HG02642 (cell line): ENCODE measurements around the gene ASXL3.

Experiments used
- ATAC-seq: cut with Tn5 transposase; IDR thresholded peaks from one replicate; pipeline ENCODE4 v1.9.1; 2021; ENCODE audit warnings: mild to moderate bottlenecking; ENCODE audit not compliant: unreplicated experiment, poor library complexity

The ASXL3 gene

DNA sequence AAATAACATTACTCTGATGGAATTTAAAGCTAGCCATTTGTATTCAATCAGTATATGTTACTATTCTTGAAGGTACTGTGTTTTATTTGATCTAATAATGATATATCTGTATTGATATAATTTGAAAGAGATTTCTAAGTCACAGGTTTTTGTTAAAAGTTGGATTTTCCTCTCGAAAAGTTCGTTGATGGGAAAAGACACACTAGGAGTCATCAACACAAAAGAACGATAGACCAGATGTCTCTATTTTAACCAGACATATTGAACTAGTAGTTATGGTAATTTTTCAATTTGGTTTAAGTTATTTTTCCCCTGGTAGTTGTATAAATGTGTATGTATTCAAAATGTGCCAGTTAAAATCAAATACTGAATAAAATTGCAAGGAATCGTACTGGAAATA is 2.5 kb downstream of the ASXL3 start:
- no peak for ATAC-seq

DNA sequence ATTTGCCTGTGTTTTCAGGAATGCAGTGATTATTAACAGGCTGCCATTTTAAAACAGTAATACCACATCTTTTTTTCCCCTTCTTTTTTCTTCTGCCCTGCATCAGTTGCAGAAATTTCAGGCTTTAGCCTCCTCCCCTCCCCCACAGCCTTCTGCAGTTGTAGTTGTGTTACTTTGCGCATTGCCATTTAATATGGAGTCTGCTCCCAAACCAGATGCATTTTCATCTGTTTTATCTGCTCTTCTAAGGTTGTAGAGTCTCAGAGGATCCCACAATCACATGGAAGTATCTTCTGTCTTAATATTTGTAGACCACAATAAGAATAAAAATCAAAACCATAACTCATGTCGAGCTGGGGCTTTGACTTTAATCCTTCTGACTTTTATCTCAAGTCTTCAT is 3.8 kb downstream of the ASXL3 start:
- ATAC-seq, result no peak

DNA sequence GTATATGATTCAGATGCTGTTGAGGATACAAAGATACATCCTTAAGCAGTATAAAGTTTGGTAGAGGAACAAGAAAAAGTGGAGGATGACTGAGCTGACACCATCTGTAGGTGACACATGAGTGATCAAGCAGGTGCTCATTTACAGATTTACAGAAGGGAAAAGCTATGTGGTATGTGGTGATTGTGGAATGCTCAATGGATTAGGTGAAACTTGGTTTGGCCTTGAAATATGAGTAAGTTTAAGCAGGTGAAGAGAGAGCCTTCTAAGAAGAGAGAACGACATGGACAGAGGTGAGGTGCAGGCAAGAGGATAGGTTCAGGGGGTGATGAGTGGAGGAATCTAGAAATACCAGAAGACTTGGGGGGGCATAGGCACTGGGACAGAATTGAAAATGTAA is 5.9 kb downstream of the ASXL3 start:
- no peak for ATAC-seq

DNA sequence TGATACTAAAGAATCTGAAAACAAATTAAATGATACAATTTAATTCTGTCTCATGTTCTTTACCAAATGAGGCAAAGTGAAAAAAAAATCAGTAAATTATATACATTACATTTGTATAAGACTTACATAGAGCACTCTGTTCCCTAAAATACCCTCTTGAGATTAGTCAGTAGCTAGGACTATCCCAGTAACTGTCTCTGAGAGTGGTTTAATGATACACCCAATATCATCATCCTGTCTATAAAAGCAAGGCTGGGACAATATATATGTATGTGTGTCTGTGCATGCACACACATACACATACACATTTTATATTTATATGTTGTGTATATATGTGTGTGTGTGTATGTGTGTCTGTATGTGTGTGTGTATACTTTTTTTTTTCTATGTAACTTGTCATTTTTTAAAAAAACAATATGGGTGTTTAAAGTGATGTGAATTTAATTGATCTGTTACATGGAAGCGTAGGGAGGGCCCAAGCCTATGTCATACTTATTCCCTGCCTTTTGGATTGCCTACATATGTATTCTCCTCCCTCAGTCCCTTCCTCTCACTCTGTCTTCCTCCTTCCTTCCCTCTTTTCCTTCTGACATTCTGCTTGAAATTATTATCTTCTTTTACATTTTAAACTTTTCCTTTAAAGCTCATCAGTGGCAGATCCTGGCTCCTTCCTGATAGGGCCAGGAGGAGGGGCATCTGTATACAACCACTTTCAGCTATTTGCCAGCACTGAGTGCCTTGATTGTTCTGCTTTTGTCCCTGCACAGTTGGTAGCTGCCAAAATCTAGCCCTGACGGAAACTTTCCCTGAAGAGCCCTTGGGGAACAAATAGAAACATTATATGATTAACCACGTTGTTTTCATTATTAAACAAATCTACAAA is 6.8 kb downstream of the ASXL3 start:
- no peak for ATAC-seq

DNA sequence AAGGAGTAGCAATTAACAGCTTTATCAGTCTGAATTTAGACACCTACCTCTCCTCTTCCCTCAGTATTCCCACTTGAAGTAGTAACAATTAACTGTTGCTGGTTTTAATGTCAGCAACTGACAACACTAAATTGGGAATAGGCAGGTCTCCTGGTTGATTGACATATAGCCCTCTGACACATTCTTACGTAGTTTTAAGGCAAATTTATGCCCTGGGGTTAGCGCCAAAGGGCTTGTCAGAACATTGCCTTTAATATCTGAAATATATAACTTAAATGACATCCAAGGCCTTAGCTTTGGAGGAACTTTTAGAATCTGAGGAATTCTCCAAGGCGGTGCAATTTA is 7.4 kb downstream of the ASXL3 start:
- ATAC-seq, result no peak

DNA sequence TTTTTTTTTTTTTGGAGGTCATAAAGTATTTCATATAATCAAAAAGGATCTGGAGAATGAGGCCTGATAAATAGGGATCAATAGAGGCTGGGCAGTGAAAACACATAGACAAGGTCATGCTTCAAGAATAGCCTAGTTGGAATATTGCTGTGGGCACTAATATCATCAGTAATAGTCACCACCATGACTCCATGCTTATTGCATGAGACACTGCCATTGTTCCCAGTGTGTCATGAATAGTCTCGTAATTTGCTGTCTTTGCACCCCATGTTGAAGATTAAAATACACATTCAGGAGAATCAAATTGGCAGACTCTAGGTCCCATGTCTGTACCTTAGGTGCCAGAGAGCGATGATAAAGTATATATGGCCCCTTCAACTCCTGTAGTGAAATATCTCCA is 10.3 kb downstream of the ASXL3 start:
- ATAC-seq, result no peak

DNA sequence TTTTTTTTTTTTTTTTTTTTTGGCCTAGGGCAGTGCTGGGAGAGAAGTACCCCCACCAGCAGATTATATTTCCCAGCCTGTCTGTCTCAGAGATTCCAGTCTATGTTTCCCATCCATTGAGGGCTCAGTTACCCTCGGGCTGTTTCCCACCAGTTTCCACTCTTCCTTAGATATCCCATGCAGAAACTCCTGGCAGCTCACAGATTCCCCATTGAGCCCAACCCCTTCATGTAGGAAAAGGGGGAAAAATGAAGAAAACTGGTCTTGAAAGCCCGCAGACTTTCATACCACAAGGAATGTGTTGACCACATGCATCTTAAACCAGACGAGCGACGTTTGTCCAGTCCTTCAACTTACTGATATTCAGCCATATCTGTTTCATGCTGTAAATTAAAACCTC is 15.2 kb downstream of the ASXL3 start:
- ATAC-seq, result no peak

DNA sequence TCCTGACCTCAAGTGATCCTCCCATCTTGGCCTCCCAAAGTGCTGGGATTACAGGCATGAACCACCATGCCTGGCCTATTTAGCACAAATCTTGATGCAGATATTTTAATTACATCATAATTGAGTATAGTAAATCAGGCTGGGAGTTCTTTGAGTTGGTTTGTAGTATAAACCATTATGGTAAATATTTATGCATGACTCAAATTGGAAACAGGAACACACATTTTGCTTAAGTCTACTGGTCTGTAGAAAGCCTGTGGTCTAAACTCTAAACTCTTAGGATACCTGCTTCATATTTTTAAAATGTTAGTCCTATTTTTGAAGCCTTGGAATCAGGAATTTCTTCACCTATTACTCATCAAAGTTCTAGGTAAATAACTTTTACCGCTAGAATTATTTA is 16.8 kb downstream of the ASXL3 start:
- ATAC-seq, result no peak

DNA sequence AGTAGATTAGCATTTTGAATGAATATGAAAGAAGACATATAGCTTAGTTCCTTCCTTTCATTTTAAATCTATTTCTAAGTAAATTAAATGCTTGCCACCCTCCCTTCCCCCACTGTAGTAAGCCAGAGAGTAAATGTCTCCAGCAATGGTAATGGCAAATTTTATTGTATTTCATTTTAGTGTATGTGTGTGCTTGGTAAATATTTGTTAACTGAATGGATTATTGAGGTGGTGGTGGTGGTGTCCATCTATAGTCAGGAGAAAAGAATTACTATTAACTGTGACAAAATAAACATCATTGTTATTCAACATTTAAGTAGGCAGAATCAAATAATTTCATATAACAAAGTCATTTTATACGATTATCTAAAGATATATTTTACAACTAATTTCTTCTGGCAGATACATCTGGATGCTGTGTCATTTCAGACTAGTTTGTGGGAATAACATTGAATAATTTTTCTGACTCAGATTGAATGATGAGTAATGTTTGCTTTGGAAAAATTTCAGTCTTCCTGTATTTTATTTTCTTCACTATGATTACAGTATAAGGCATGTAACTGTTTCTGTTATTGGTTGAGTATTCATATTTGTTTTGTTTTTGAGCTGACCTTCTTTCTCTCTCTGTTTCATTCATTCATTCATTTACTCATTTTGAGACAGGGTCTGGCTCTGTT is 18.3 kb downstream of the ASXL3 start:
- ATAC-seq, result no peak

DNA sequence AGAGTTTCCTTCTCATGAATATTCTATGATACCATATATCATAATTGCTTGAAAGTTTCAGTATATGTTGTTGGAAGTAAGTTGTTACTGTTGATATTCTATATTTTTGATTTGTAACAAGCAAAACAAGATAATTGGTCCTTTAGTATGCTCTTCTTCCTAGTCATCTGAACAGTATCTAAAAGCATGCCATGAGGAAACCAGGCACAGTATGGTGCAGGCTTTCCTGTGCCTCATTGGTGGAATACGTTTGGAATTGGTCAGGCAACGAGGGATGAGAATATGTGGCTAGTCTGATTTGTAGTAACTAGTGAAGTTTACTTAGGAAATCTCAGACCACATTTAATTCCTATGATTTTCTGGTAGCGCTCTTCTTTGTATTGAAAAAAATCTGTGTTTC is 22.8 kb downstream of the ASXL3 start:
- ATAC-seq, result no peak

DNA sequence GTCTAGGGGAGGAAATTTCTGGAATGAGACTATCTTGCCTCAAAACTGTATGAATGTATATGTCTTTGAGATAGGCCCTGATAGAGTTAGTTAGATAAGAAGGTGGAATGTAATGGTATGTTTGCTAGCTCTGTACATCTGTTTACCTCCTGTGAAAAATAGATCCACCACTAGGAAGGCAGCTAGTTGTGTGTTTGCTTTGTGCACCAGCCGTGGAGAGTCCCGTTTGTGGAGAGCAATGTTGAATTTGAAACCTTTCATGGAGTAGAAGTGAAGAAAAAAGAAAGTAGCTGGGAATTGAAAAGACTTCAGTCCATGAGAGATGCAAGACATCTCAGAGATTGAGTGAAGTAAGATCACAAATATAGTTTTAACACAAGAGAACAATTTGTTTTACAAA is 25.4 kb downstream of the ASXL3 start:
- ATAC-seq, result no peak

DNA sequence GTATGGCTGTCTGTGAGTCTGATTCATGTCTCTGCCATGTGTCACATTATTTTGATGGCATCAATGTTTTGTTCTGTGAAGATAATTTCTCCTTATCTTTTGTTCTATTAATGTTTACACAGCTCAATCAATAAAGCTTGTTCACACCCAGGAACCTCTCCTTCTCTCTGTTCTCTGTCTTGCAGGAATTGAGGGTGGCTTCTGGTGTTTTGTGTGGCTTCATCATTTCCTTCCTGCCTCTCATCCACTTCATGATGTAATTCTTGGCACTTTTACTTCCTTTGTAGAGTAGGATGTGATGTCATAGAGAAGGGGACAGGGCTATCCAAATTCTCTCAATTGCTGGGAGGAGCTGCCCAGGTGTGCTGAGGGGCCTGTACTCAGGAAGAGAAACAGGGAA is 27.2 kb downstream of the ASXL3 start:
- ATAC-seq, result no peak

DNA sequence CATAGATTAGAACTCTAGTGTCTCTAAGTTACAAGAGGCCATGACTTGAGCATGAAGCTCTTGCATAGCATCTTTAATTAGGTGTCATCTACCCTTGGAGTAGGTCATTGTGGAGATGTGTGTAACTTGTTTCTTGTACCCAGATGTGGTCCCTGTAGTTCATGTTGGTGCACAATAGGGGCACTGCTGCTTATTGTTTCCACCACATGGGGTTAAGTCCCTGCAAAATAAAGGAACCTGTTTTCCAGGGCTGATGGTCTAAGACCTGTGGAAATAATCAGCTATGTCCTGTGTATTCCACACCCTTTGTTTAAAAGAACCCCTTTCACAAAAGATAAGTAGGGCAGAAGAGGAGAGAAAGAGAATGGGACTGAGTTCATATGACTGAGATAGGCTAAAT is 28.6 kb downstream of the ASXL3 start:
- no peak for ATAC-seq

DNA sequence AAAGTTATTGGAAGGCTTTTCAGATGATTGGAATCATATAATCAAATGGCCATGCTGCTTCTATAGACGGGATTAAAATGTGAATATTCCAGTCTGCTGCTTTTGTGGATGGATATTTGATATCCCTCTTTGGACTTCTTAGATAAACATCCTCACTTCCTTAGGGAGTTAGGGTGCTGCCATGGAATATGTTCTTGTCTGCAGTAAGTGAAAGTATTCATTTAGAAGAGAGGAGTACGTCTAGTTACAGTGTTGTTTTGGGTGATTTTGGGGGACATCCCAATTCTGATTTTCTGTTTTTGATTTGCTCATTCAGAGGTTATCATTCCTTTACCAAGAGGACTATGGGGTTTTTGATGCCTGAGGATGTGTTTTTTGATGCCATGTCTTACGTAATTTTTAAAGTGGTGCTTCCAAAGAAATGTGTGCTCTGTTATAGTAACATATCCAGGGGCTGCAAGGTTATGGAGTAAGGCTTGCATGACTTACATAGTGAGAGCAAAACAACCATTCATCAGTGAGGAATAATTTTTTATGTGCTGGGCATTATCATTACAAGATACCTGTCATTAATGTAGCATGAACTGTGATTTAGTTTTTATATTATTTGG is 33.6 kb downstream of the ASXL3 start:
- ATAC-seq, result no peak

DNA sequence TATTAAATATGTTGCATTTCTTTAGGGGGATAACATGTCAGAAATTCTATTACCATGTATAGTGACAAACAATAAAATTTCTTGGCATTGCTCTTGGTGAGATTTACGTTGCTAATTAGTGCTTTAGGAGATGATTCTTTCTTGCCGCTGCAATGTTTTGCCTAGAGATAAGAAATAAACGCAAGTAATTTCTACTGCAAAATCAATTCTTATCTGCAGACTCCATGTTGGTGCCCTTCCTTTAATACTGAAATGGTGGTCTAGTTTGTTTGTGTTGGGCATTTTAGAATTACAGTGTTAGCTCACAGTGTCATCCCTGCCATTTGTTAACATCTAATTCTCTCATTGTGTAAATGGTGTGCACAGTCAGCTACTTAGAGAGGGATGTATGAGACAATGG is 34.6 kb downstream of the ASXL3 start:
- no peak for ATAC-seq

DNA sequence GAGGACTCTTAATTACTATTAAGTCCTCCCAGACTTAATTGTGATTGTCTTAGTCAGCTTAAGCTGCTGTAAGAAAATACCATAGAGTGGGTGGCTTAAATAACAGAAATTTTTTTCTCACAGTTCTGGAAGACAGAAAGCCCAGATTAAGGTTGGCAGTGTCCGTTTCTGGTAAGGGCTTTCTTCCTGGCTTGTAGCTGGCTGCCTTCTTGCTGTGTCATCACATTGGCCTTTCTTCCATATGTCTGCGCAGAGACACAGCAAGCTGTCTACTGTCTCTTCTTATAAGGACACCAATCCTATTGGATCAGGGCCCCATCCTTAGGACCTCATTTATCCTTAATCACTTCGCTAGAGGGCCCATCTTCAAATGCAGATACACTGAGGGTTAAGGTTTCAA is 38.5 kb downstream of the ASXL3 start:
- ATAC-seq, result no peak

DNA sequence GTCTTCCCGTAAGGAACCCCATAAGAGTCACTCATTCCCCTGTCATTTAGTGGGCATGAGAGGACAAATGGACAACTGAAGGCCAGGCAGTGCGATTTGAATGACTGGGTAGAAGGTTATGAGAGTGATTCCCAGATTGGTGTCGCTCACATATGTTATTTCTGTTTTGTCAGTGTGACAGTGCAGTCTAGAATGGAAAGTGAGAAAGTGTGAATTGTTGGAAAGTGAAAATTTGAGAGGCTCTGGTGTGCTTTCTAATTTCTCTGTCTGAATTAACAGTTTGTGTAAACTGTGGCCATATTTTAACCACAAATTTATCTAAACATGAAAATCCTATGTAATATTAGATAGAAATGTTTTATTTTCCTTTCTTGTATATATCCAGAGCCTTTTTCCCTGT is 49.1 kb downstream of the ASXL3 start:
- no peak for ATAC-seq

DNA sequence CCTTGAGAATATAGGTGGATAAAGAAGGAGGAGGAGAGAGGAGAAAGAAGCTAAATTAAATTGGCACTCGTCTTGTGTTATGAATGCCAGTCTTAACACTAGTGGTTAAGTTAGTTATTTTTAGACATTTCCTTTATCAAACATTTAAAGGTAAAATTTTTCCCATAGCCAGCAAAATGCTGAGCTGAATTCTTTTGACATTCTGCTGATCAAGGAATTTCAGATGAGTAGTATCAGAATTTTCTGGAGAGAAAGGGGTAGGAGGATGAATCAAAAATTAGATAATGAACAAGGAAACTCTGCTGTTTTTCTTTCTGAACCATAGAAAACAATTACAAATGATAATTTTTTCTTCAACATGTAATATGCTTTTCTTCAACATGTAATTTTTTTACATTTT is 52.5 kb downstream of the ASXL3 start:
- ATAC-seq, result no peak

DNA sequence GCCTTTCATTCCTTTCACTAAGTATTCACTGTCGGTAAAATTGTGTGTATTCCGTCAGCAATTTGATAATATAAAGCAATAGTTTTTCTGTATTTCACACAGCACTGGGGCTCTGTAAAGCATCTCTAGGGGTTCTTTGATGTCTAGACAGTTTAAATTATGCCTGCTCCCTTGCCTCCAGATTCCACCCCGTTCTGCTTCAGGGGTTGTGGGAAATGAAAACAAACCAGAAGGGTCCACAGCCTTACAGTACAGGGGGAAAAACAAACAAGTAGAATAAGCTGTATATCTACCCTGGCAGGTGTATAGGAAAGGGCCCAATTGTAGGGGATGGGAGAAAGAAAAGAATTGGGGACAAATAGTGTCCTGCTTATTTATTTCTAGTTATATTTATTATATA is 63.1 kb downstream of the ASXL3 start:
- ATAC-seq, result no peak

DNA sequence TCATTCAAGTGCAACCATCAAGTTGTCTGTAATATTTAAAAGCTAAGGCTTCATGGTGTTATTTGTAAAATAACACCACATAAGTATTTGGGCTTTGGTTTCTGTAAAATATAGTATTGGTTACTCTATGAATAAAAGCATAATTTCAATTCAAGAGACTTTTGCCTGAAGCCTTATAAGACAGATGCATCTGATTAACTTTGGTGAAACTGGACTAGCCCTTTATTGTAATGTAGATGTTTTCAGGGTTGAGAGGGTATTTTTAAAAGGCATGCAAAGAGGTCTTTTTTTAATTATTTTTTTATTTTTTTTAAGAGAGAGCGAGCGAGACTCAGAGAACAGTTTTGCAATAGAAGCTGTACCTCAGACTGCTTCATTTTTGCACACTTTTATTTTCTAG is 66.5 kb downstream of the ASXL3 start:
- no peak for ATAC-seq

DNA sequence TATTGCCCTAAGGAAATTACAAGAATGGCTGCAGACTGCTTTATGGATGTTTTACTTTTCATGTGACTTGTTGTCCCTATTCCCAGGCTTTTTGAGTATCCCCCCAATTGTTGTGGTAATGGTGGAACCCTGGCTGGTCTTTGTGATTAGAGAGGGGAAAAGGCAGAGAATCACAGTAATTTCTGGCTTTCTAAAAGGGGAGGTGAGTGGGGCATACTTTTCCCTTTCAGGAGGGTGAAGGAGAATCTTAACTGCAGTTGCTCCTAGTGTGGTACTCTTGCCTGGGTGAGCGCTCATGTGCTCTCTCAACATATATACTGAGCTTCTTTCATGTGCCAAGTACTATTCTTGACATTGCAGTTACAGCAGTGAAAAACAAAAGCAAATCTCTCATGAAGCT is 69.3 kb downstream of the ASXL3 start:
- ATAC-seq, result no peak

DNA sequence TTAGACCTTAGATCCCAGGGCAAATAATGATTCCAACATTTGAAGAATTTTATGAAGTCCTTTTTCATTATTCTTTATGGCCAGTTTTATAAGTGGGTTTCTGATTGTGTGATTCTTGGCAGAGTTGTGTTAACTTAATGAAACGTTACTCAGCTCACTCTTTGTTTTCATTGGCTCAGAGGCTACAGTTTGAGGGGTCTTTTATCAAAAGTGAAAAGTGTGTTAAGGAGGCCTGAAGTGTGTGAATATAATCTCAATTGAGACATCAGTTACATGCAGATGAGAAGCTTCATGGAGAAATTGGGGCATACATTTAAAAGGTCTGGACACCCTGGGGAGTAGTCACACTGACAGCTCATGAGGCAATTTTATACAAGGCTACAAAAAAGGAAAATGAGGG is 74.6 kb downstream of the ASXL3 start:
- no peak for ATAC-seq
